CD4-positive, alpha-beta memory T cell (primary cell): Measurements from ENCODE around the gene SLC9A1. TPM values are rescaled to one million over a fixed set of nuclear protein-coding genes. Genes with fewer than 3 reads are reported as not detected.

Experiments used
- polyA plus RNA-seq, 2 donors: library from polyadenylated mRNA; unstranded; fragments of 300-500 nt; fragmentation: Illumina TruSeq; gene quantifications; one replicate each; pipeline ENCODE4 v1.2.3, GENCODE V29; 2021
- total RNA-seq, 2 experiments: library from RNA; stranded (reverse); gene quantifications; one replicate each; pipeline ENCODE4 v1.2.3, GENCODE V29; 2021

SLC9A1 gene
- total and polyA plus RNA-seq, 4 experiments from 2014 or later: 2.1 to 15.0 (median 12.3) TPM

Other genes with a start within 250 kb of the SLC9A1 start
- gene NR0B2, start 241.2 kb downstream of the SLC9A1 start, total RNA-seq: not detected
- not detected for gene NR0B2, start 241.2 kb downstream of the SLC9A1 start, polyA plus RNA-seq
- 10 to 100 TPM; 42.0 to 43.0 TPM for gene NUDC, start 233.4 kb downstream of the SLC9A1 start, total RNA-seq
- gene NUDC, start 233.4 kb downstream of the SLC9A1 start, polyA plus RNA-seq: 10 to 100 TPM; 83.6 to 98.2 TPM
- gene KDF1, start 194.7 kb downstream of the SLC9A1 start, total RNA-seq: 1 to 10 TPM; 2.2 to 2.6 TPM
- gene KDF1, start 194.7 kb downstream of the SLC9A1 start, polyA plus RNA-seq: 1 to 10 TPM; 4.4 to 4.6 TPM
- not detected for gene TRNP1, start 161.4 kb downstream of the SLC9A1 start, total RNA-seq
- not detected for gene TRNP1, start 161.4 kb downstream of the SLC9A1 start, polyA plus RNA-seq
- gene TENT5B, start 142.3 kb downstream of the SLC9A1 start, total RNA-seq: not detected
- not detected for gene TENT5B, start 142.3 kb downstream of the SLC9A1 start, polyA plus RNA-seq
- 10 to 100 TPM; 53.3 to 54.5 TPM for gene WDTC1, start 79.5 kb upstream of the SLC9A1 start, total RNA-seq
- gene WDTC1, start 79.5 kb upstream of the SLC9A1 start, polyA plus RNA-seq: 1 to 10 TPM; 1.1 to 6.6 TPM
- gene TMEM222, start 167.0 kb upstream of the SLC9A1 start, total RNA-seq: 10 to 100 TPM; 44.4 to 45.4 TPM
- gene TMEM222, start 167.0 kb upstream of the SLC9A1 start, polyA plus RNA-seq: 10 to 100 TPM; 55.4 to 80.9 TPM
- gene SYTL1, start 186.9 kb upstream of the SLC9A1 start, total RNA-seq: 100 to 1,000 TPM; 146 to 158 TPM
- 100 to 1,000 TPM in 1 of 2 donors, 10 to 100 TPM in 1; 99.7 to 141 TPM for gene SYTL1, start 186.9 kb upstream of the SLC9A1 start, polyA plus RNA-seq
- 10 to 100 TPM in 1 of 2 experiments, 1 to 10 TPM in 1; 8.8 to 11.7 TPM for gene MAP3K6, start 211.8 kb upstream of the SLC9A1 start, total RNA-seq
- 1 to 10 TPM; 4.5 to 8.1 TPM for gene MAP3K6, start 211.8 kb upstream of the SLC9A1 start, polyA plus RNA-seq
- gene FCN3, start 219.7 kb upstream of the SLC9A1 start, total RNA-seq: not detected
- not detected for gene FCN3, start 219.7 kb upstream of the SLC9A1 start, polyA plus RNA-seq
- gene CD164L2, start 228.2 kb upstream of the SLC9A1 start, total RNA-seq: not detected
- gene CD164L2, start 228.2 kb upstream of the SLC9A1 start, polyA plus RNA-seq: under 1 TPM in 1 of 2 donors, not detected in 1; 0.22 TPM
- gene GPR3, start 237.5 kb upstream of the SLC9A1 start, total RNA-seq: not detected
- gene GPR3, start 237.5 kb upstream of the SLC9A1 start, polyA plus RNA-seq: not detected